HepG2 (cell line): Measurements from ENCODE around the gene STOM. TPM values are rescaled to one million over a fixed set of nuclear protein-coding genes. Genes with fewer than 3 reads are reported as not detected.

ENCODE experiments used
- ATAC-seq: fragments of 200-7000 bp; cut with Tn5 transposase; 3 replicates; pipeline ENCODE4 v1.9.1; 2020; ENCODE audit warnings: mild to moderate bottlenecking, moderate library complexity
- BruUV-seq: library from RNA; stranded (reverse); fragments of 400-500 nt; replicated peaks from 2 replicates; lab custom pipeline; 2021; lab: Mats Ljungman, UMichigan
- CTCF ChIA-PET: fragments of 300-600 bp; formaldehyde crosslinking; extraction: SDS; loops from one replicate; lab custom pipeline; 2021; ENCODE audit warnings: low total read pairs, inconsistent platforms, low intra/inter-chr PET ratio; lab: Yijun Ruan, JAX
- POLR2A ChIA-PET: fragments of 350-600 bp; sonication (Branson Sonifier 250); formaldehyde crosslinking; loops from one replicate; lab custom pipeline; 2020; ENCODE audit warnings: antibody characterized with exemption, inconsistent platforms; lab: Yijun Ruan, JAX
- DNase-seq: peaks from one replicate; pipeline ENCODE4 v3.0.0-alpha.2; 2015; ENCODE audit warnings: low spot score
- FAIRE-seq: peaks from 3 replicates; lab custom pipeline; 2011; peaks lifted over from hg19 to GRCh38; lab: Jason Lieb, UNC
- H2AFZ ChIP-seq: one replicate; pipeline ENCODE4 v1.6.1; 2011; ENCODE audit warnings: low read length, inconsistent platforms
- H3K27ac ChIP-seq: fragments of 300-600 bp; 3 replicates; pipeline ENCODE4 v1.8.0; 2011; ENCODE audit warnings: mixed run types, mild to moderate bottlenecking, mixed read lengths, low read length, inconsistent platforms; ENCODE audit not compliant: insufficient read depth; ENCODE audit errors: extremely low read length
- H3K27me3 ChIP-seq, 2 experiments: fragments of 200-600 bp in 1 of 2; 2 replicates in 1 of 2; 3 replicates in 1 of 2; pipeline versions ENCODE4 v1.6.0 to v1.8.0; 2011; ENCODE audit warnings: low read length in 2 of 2, mild to moderate bottlenecking in 2 of 2, moderate library complexity in 2 of 2, inconsistent platforms in 1 of 2; ENCODE audit not compliant: insufficient read depth in 2 of 2, control insufficient read depth in 1 of 2
- H3K36me3 ChIP-seq, 2 experiments: fragments of 200-600 bp in 1 of 2; replicated peaks in 1 of 2; 2 replicates in 1 of 2; 3 replicates in 1 of 2; pipeline versions ENCODE4 v1.5.1 to v1.8.0; 2011; ENCODE audit warnings: low read length in 2 of 2, inconsistent platforms in 1 of 2; ENCODE audit not compliant: insufficient read depth in 2 of 2, control insufficient read depth in 1 of 2
- H3K4me1 ChIP-seq: 2 replicates; pipeline ENCODE4 v1.5.1; 2012; ENCODE audit warnings: low read length, inconsistent platforms; ENCODE audit not compliant: insufficient read depth
- H3K4me2 ChIP-seq: 2 replicates; pipeline ENCODE4 v1.6.0; 2011; ENCODE audit warnings: low read depth, low read length, inconsistent platforms
- H3K4me3 ChIP-seq, 3 experiments: fragments of 200-600 bp in 1 of 3; sonication (generic), shearing (Covaris generic) in 1 of 3; replicated peaks in 1 of 3; 2 replicates each; pipeline ENCODE4 v1.5.1; 2011 to 2016; ENCODE audit warnings: low read length in 3 of 3, inconsistent platforms in 2 of 3, low read depth in 2 of 3, mild to moderate bottlenecking in 2 of 3, control low read depth in 1 of 3, mixed read lengths in 1 of 3; ENCODE audit not compliant: insufficient read depth in 1 of 3
- H3K79me2 ChIP-seq: one replicate; pipeline ENCODE4 v1.6.1; 2011; ENCODE audit warnings: low read length, inconsistent platforms; ENCODE audit not compliant: insufficient read depth
- H3K9ac ChIP-seq: 2 replicates; pipeline ENCODE4 v1.6.0; 2011; ENCODE audit warnings: mild to moderate bottlenecking, low read depth, low read length, inconsistent platforms; ENCODE audit not compliant: insufficient read depth
- H3K9me3 ChIP-seq: 2 replicates; pipeline ENCODE4 v1.5.1; 2012; ENCODE audit warnings: mild to moderate bottlenecking, low read length
- H4K20me1 ChIP-seq: 2 replicates; pipeline ENCODE4 v1.6.0; 2011; ENCODE audit warnings: inconsistent platforms, mild to moderate bottlenecking, low read length, moderate library complexity; ENCODE audit not compliant: insufficient read depth
- AGO2 ChIP-seq: fragments of 200-400 bp; formaldehyde crosslinking; optimal IDR thresholded peaks from 2 replicates; pipeline ENCODE3; 2017; ENCODE audit warnings: mild to moderate bottlenecking, low read depth, low read length, moderate library complexity
- ZNF124 ChIP-seq: sonication (generic); formaldehyde crosslinking; IDR thresholded peaks from 2 replicates; pipeline ENCODE4 v1.4.0; 2020; ENCODE audit warnings: missing genetic modification reagents
- ZNF83 ChIP-seq: sonication (generic); formaldehyde crosslinking; IDR thresholded peaks from 2 replicates; pipeline ENCODE4 v1.4.0; 2020; ENCODE audit warnings: missing genetic modification reagents, mild to moderate bottlenecking, borderline replicate concordance
- WGBS: methylation state at CpG from one replicate; pipeline ENCODE4 v1.1.6; 2017; ENCODE audit warnings: low lambda C conversion rate; 5-methylcytosine and 5-hydroxymethylcytosine counted together
- in situ Hi-C: cut with HindIII; loops from 2 replicates; pipeline ENCODE4 v1.10.0; 2017; ENCODE audit warnings: low pct_unique_long_range_greater_than_20kb; ENCODE audit not compliant: extremely low pct_ligation_motif_present
- intact Hi-C: fragments of 100-400 bp; cut with micrococcal nuclease; formaldehyde crosslinking; loops from one replicate; pipeline ENCODE4 v1.10.0; 2022; ENCODE audit not compliant: unreplicated experiment
- polyA plus RNA-seq, 8 experiments: library from polyadenylated mRNA; depleted of rRNA in 3 of 8; stranded (reverse) in 7 of 8; unstranded in 1 of 8; fragments of >200 nt; fragmentation: Illumina TruSeq in 4 of 8; extraction: Trizol in 4 of 8; gene quantifications; 2 replicates each; pipeline versions ENCODE4 v1.2.1 to v1.2.3, GENCODE V29; 2011 to 2016; ENCODE audit warnings: low read depth in 4 of 8, missing spikeins in 1 of 8, mixed read lengths in 1 of 8; ENCODE audit not compliant: insufficient read depth in 1 of 8
- total RNA-seq, 5 experiments: library from RNA; depleted of rRNA; stranded (reverse); fragments of >200 nt; fragmentation: Illumina TruSeq; extraction: Trizol; gene quantifications; 2 replicates each; pipeline ENCODE4 v1.2.3, GENCODE V29; 2016; ENCODE audit warnings: low read depth in 1 of 5
- TF ChIP-seq, protein P1 (sequence below): IDR thresholded peaks from 2 replicates; pipeline ENCODE4 v1.6.1; 2016

The STOM gene
- total and polyA plus RNA-seq, 2 of the 13 experiments (the other 11 are each of a cell fraction or from before 2014, with no cell fraction given): 43.6 to 165 TPM

DNA sequence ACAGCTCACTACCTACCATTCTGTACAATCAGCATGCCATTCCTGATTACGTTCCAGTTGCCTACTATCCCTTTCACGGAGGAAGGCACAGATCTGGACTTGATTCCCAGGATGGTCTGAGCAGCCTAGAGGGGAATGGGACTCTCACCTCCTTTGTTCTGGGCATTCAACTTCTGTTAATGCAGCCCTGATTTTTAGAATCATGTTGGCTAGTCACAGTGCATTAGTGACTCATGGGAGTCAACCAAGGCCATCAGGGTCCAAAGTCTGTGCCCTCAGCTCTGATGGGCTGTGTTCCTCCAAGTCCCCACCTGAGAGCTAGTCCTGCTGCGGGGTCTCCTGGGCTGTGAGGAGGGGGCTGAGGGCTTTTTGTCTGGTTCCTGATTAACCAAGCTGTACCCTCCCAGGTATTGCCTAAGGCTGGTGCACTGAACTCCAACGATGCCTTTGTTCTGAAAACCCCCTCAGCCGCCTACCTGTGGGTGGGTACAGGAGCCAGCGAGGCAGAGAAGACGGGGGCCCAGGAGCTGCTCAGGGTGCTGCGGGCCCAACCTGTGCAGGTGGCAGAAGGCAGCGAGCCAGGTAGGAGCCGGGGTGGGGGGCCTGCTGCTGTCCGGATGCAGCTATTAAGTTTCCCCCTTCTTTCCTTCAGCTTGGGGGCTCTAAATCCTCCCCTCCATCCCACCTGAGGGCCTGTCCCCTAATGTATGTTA lies 43.0 kb downstream of the STOM start (continued):
- no peak for TF ChIP-seq ZNF83 (CRISPR knock-in tag)
- TF ChIP-seq ZNF124: no peak

DNA sequence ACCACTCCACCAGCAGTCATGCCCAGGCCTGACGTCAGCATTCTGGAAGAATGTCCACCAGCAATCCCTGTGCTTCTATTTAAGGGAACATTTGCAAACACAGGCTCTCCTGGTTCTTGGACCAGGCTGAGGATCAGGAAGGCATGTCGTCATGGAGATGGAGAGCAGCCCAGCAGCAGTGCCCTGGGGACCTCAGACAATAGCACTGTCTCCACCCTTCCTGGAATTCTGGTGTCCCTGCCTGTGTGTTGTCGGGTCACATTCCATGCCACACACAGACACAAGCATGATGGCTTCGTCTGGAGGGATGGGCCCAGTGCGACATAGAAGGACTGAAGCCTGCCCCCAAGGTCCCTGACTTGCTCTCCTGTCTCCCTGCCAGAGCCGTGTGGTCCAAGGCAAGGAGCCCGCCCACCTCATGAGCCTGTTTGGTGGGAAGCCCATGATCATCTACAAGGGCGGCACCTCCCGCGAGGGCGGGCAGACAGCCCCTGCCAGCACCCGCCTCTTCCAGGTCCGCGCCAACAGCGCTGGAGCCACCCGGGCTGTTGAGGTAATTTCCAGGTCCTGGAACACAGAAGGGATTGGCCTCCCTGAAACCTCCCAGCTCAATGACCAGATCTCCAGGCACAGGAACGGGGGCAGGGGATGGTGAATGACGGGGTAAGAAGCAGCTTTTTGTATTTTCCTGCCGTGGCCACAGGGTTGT lies 43.8 kb downstream of the STOM start:
- BruUV-seq: no TSS peak
- no peaks in the 10 kb centered on the region for H3K79me2 ChIP-seq
- no peaks in the 10 kb centered on the region for H3K27me3 ChIP-seq
- FAIRE-seq: no peak
- ChIA-PET CTCF (no interaction called here), POLR2A (interaction anchor here (1.1 to 2.6 kb wide), 3 partner anchors 37 to 46 kb away, joined by 3 to 6 read pairs (median 4); no protein-coding TSS in a partner anchor)
- no peak overlapping the region for H3K27ac ChIP-seq
- TF ChIP-seq, protein P1, sequence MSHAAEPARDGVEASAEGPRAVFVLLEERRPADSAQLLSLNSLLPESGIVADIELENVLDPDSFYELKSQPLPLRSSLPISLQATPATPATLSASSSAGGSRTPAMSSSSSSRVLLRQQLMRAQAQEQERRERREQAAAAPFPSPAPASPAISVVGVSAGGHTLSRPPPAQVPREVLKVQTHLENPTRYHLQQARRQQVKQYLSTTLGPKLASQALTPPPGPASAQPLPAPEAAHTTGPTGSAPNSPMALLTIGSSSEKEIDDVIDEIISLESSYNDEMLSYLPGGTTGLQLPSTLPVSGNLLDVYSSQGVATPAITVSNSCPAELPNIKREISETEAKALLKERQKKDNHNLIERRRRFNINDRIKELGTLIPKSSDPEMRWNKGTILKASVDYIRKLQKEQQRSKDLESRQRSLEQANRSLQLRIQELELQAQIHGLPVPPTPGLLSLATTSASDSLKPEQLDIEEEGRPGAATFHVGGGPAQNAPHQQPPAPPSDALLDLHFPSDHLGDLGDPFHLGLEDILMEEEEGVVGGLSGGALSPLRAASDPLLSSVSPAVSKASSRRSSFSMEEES: no peak
- peak; percentile 50 for TF ChIP-seq AGO2
- H4K20me1 ChIP-seq: no peaks in the 10 kb centered on the region
- no peak for ATAC-seq
- peaks cover 54% of the 10 kb centered on the region for H3K4me1 ChIP-seq
- H3K4me3 ChIP-seq: no peak overlapping the region
- 94% methylated on average over 5 of the region's 19 CpGs for WGBS
- in situ Hi-C loops (no loop called here), intact Hi-C loops (no loop called here)
- H3K9ac ChIP-seq: no peak overlapping the region
- H3K36me3 ChIP-seq: peaks cover 50 to 77% of the 10 kb centered on the region in 2 experiments
- H2AFZ ChIP-seq: no peak overlapping the region
- no peak for DNase-seq
- no peaks in the 10 kb centered on the region for H3K9me3 ChIP-seq
- no peak overlapping the region for H3K4me2 ChIP-seq
